Frontal cortex (tissue), 4 donors: ENCODE data around the gene IPO9. TPM values are rescaled to one million over a fixed set of nuclear protein-coding genes. Genes with fewer than 3 reads are reported as not detected.

Experiments used
- DNase-seq, 2 donors: peaks; one replicate each; pipeline ENCODE4 v3.0.0; 2012; ENCODE audit warnings: low spot score in 2 of 2
- FAIRE-seq: peaks from 2 replicates; lab custom pipeline; 2012; peaks lifted over from hg19 to GRCh38; lab: Jason Lieb, UNC
- small RNA-seq: library from RNA; depleted of rRNA; stranded (forward); fragments of <200 nt; gene quantifications from one replicate; pipeline ENCODE3, GENCODE V24; 2014
- total RNA-seq: library from RNA; depleted of rRNA; stranded (reverse); fragments of >200 nt; gene quantifications from one replicate; pipeline ENCODE4 v1.2.3, GENCODE V29; 2014
- donor health status: control.
- donor health status: control.
- donor health status: control.

Gene IPO9
- total RNA-seq, 1 donor from 2014 or later, result 33.4 TPM

- FAIRE-seq, result no peak
Measured at GRCh38 chr1:201928266-201928665, 99.3 kb downstream of the IPO9 start.

GRCh38 chr1:201930137-201930536, 101.2 kb downstream of the IPO9 start:
- FAIRE-seq (no peak), DNase-seq (no peak)

More at GRCh38 chr1:201928266-201928665, 99.3 kb downstream of the IPO9 start:
- no peak for DNase-seq

- DNase-seq, result no peak
- FAIRE-seq, result no peak
Measured at GRCh38 chr1:201930803-201931202, 101.8 kb downstream of the IPO9 start.

Small RNA genes within 50 kb of the gene (small RNA-seq; reads per million reads assigned to genes)
- gene MIR1231, result not detected
- not detected for gene MIR6739

Other genes with a start within 250 kb of the IPO9 start
- 22.4 TPM for gene SHISA4, start 59.7 kb downstream of the IPO9 start, total RNA-seq
- 0.41 TPM for gene LMOD1, start 117.4 kb downstream of the IPO9 start, total RNA-seq
- gene TIMM17A, start 126.3 kb downstream of the IPO9 start, total RNA-seq, result 56.3 TPM
- gene RNPEP, start 153.5 kb downstream of the IPO9 start, total RNA-seq, result 11.4 TPM
- under 0.01 TPM for gene ELF3, start 181.4 kb downstream of the IPO9 start, total RNA-seq